Measurements from ENCODE around the gene PIK3R1.

The PIK3R1 gene

GRCh38 chr5:68215208-68215897, at the start of gene PIK3R1:
PIK3R1 (plus strand) TSS chr5:68215756; CDS start chr5:68226676, 10,920 bp downstream.
- peak within 1 kb of the TSS; percentile 92 for H3K4me3 Mint-ChIP-seq
- H3K4me1 Mint-ChIP-seq = peaks cover 50% of the 10 kb centered on the region
- peak within 1 kb of the TSS; percentile 90 for H3K27ac Mint-ChIP-seq
- H3K36me3 Mint-ChIP-seq = peaks cover 9% of the 10 kb centered on the region
- H3K27me3 Mint-ChIP-seq = no peaks in the 10 kb centered on the region
- H3K9me3 Mint-ChIP-seq = peaks cover 7% of the 10 kb centered on the region

- no peak overlapping the region for H3K27ac Mint-ChIP-seq
- no peaks in the 10 kb centered on the region for H3K27me3 Mint-ChIP-seq
- H3K4me1 Mint-ChIP-seq = no peaks in the 10 kb centered on the region
- H3K36me3 Mint-ChIP-seq = no peaks in the 10 kb centered on the region
- no peak overlapping the region for H3K4me3 Mint-ChIP-seq
- H3K9me3 Mint-ChIP-seq = no peaks in the 10 kb centered on the region
These were observed 48.3 kb upstream of the PIK3R1 start for GRCh38 chr5:68167195-68167651.

GRCh38 chr5:68169903-68170302, 45.7 kb upstream of the PIK3R1 start:
- Mint-ChIP-seq H3K36me3 (no peaks in the 10 kb centered on the region), H3K9me3 (no peaks in the 10 kb centered on the region), H3K4me3 (no peak overlapping the region), H3K27me3 (no peaks in the 10 kb centered on the region), H3K4me1 (no peaks in the 10 kb centered on the region), H3K27ac (no peak overlapping the region)

- Mint-ChIP-seq H3K4me3 (no peak overlapping the region), H3K27ac (no peak overlapping the region), H3K9me3 (no peaks in the 10 kb centered on the region), H3K27me3 (no peaks in the 10 kb centered on the region), H3K36me3 (no peaks in the 10 kb centered on the region), H3K4me1 (no peaks in the 10 kb centered on the region)
These were observed 44.6 kb upstream of the PIK3R1 start for GRCh38 chr5:68170826-68171558.

- Mint-ChIP-seq H3K9me3 (no peaks in the 10 kb centered on the region), H3K27ac (no peak overlapping the region), H3K36me3 (no peaks in the 10 kb centered on the region), H3K27me3 (no peaks in the 10 kb centered on the region), H3K4me1 (no peaks in the 10 kb centered on the region), H3K4me3 (no peak overlapping the region)
These were observed 43.2 kb upstream of the PIK3R1 start for GRCh38 chr5:68172314-68172713.

GRCh38 chr5:68173007-68173406, 42.5 kb upstream of the PIK3R1 start:
- Mint-ChIP-seq H3K4me1 (no peaks in the 10 kb centered on the region), H3K36me3 (peaks cover 2% of the 10 kb centered on the region), H3K27me3 (no peaks in the 10 kb centered on the region), H3K4me3 (no peak overlapping the region), H3K9me3 (no peaks in the 10 kb centered on the region), H3K27ac (no peak overlapping the region)

GRCh38 chr5:68176253-68176652, 39.3 kb upstream of the PIK3R1 start:
- peaks cover 6% of the 10 kb centered on the region for H3K4me1 Mint-ChIP-seq
- no peak overlapping the region for H3K4me3 Mint-ChIP-seq
- no peak overlapping the region for H3K27ac Mint-ChIP-seq
- peaks cover 2% of the 10 kb centered on the region for H3K36me3 Mint-ChIP-seq
- H3K27me3 Mint-ChIP-seq = no peaks in the 10 kb centered on the region
- H3K9me3 Mint-ChIP-seq = no peaks in the 10 kb centered on the region

GRCh38 chr5:68176802-68177479, 38.6 kb upstream of the PIK3R1 start:
- Mint-ChIP-seq H3K36me3 (peaks cover 2% of the 10 kb centered on the region), H3K4me3 (no peak overlapping the region), H3K27ac (peak overlapping the region; percentile 6), H3K4me1 (peaks cover 6% of the 10 kb centered on the region), H3K27me3 (no peaks in the 10 kb centered on the region), H3K9me3 (no peaks in the 10 kb centered on the region)

- Mint-ChIP-seq H3K27ac (no peak overlapping the region), H3K4me1 (peaks cover 6% of the 10 kb centered on the region), H3K9me3 (no peaks in the 10 kb centered on the region), H3K4me3 (no peak overlapping the region), H3K36me3 (peaks cover 2% of the 10 kb centered on the region), H3K27me3 (no peaks in the 10 kb centered on the region)
These were observed 37.9 kb upstream of the PIK3R1 start for GRCh38 chr5:68177676-68178075.

GRCh38 chr5:68178579-68178978, 37.0 kb upstream of the PIK3R1 start:
- peak overlapping the region; percentile 55 for H3K27ac Mint-ChIP-seq

GRCh38 chr5:68180121-68181038, 35.2 kb upstream of the PIK3R1 start:
- H3K9me3 Mint-ChIP-seq = no peaks in the 10 kb centered on the region
- no peaks in the 10 kb centered on the region for H3K27me3 Mint-ChIP-seq
- H3K27ac Mint-ChIP-seq = no peak overlapping the region
- H3K4me1 Mint-ChIP-seq = peaks cover 6% of the 10 kb centered on the region
- peaks cover 2% of the 10 kb centered on the region for H3K36me3 Mint-ChIP-seq
- no peak overlapping the region for H3K4me3 Mint-ChIP-seq

More at GRCh38 chr5:68178579-68178978, 37.0 kb upstream of the PIK3R1 start:
- H3K4me1 Mint-ChIP-seq = peaks cover 6% of the 10 kb centered on the region
- peaks cover 2% of the 10 kb centered on the region for H3K36me3 Mint-ChIP-seq
- no peaks in the 10 kb centered on the region for H3K27me3 Mint-ChIP-seq
- no peak overlapping the region for H3K4me3 Mint-ChIP-seq
- H3K9me3 Mint-ChIP-seq = no peaks in the 10 kb centered on the region

- Mint-ChIP-seq H3K4me1 (peaks cover 6% of the 10 kb centered on the region), H3K27me3 (no peaks in the 10 kb centered on the region), H3K9me3 (no peaks in the 10 kb centered on the region), H3K4me3 (no peak overlapping the region), H3K27ac (no peak overlapping the region), H3K36me3 (peaks cover 2% of the 10 kb centered on the region)
These were observed 34.4 kb upstream of the PIK3R1 start for GRCh38 chr5:68181039-68181599.

GRCh38 chr5:68182094-68182493, 33.5 kb upstream of the PIK3R1 start:
- Mint-ChIP-seq H3K27ac (no peak overlapping the region), H3K4me1 (peaks cover 6% of the 10 kb centered on the region), H3K4me3 (no peak overlapping the region), H3K27me3 (no peaks in the 10 kb centered on the region), H3K9me3 (no peaks in the 10 kb centered on the region), H3K36me3 (peaks cover 2% of the 10 kb centered on the region)

GRCh38 chr5:68182534-68182933, 33.0 kb upstream of the PIK3R1 start:
- Mint-ChIP-seq H3K36me3 (peaks cover under 1% of the 10 kb centered on the region), H3K4me1 (peaks cover 6% of the 10 kb centered on the region), H3K27ac (no peak overlapping the region), H3K9me3 (no peaks in the 10 kb centered on the region), H3K4me3 (no peak overlapping the region), H3K27me3 (no peaks in the 10 kb centered on the region)
